ENCODE data around the gene KRT26.
"Not testable (repeated sequence)": the region's sequence is repeated elsewhere in the genome, so short reads cannot be mapped to it uniquely, and the experiment has no call there.

GRCh38 chr17:40814657-40815056, 42.7 kb upstream of the KRT26 start:
- TF ChIP-seq CTCF (IDR thresholded peaks at IDR 0.05); ZFX (IDR thresholded peaks at IDR 0.05; ENCODE audit: borderline replicate concordance): not testable (repeated sequence)

Data from 22Rv1 (cell line).